NOMO-1 treated with dmso at 0.1 percent for 144 hours (cell line): ENCODE measurements around the gene NEDD8.

Source experiments
- DNase-seq: peaks from one replicate; lab custom pipeline; 2025; ENCODE audit not compliant: unreplicated experiment; lab: John Stamatoyannopoulos, UW

The NEDD8 gene

DNA sequence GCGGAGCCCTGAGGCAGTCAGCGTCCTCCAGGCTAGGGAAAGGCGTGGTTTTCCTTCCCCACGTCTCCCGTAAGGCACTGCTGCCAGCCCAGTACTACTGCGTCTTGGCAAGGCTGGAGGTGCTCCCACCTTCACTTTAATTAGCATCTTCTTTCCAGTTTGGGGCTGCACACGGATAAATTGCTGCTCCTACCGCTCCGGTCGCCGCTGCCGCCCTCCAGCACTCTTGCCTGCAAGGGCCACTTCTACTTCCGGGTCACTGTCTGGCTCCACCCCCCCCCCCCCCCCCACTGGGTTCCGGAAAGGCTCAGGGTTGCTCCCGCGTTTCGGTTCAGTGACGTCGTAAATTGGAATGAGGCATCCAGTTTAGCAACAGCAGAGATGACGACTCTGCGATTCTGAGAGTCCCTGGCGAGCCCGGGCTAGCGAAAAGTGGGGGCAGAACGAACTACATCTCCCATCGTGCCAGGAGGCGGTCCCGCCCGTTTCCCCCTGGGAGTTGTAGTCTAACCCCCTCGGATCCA lies at the start of gene NEDD8:
TSS of gene NEDD8 (minus strand) at position 247 of the 524 bp plus-strand sequence. CDS start at position 147, 100 bp downstream.
- DNase-seq = peak; percentile 91

DNA sequence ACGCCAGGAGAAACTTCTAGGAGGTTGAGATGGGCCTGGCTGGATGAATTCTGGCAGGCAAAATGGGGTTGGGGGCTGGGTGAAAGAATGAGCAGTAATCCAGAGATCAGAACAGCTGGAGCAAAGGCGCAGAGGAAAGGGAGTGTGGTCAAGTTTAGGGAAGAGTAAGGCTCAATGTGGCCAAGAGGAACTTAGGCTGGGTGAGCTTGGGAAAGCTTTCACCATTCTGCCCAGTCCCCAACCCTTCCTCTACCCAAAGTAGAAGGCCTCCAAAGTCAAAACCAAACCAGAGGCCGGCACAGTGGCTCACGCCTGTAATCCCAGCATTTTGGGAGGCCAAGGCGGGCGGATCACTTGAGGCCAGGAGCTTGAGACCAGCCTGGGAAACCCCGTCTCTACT lies 49.5 kb upstream of the NEDD8 start:
- DNase-seq = no peak

DNA sequence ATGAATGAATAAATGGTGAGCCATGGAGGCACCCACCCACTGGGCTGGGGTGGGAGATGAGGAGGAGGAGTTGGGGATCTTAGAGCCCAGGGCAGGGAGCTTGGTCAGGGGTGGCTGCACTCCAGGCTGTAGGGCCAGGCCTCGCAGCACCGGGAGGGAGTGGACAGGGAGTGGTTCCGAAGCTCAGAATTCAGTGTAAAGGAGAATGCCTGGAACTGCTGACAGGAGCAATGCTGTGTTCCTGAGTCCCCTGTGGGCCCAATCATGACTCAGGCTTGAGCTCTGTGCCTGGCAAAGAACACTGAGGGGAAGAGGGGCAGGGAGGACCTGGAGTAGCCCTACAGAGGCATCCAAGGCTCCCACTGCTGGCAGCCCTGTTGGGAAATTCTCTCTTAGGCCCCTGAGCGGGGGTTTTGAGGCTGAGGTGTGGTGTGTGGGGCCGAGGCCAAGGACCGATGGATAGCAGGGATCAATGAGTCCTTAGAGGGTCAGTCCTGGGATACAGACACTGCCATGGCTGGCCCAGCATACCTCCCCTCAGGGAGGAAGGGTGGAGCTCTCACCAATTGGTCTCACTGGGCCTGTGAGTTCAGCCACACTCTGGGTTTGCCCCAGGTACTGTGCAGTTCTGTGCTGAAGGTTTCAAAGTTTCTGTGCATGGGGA lies 48.8 kb upstream of the NEDD8 start:
- no peak for DNase-seq

DNA sequence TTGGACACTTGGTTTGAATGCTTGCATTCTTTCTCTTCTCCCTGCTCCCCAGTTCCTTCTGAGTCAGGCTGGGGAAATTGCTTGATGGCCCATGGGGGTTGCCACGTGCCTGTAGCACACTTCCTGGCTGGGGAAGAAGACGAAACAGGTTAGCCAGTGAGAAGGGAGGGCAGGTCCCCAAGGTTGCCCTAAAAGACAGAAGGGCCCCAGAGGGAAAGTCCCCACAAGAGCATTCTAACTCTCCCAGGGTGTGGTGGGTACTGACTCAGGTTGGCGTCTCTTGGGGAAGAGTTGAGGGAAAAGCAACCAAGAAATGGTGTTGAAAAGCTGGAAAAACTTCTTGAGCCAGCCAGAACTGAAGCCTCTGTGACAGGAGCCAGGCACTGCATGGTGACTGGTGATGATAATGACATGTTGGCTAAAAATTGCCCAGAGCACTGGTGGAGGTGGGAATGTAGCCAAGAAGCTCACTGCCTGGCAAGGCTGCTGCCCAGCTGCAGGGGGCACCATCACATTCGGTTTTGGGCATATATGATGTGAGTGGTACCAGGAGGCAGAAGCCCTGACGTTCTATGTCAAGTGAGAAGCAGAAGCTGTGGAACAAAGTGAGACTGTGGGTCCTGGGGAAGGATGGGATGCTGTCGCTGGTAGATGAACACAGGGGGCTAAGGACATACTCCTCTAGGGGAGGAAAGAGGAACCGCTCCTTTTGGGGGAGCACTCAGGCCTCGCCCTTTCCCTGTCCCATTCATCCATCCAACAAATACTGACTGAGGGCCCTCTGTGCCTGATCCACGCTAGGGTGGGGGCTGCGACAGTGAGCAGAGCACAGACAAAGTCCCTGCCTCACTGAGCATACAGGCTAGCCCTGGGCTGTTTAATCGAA lies 47.4 kb upstream of the NEDD8 start:
- DNase-seq = no peak

DNA sequence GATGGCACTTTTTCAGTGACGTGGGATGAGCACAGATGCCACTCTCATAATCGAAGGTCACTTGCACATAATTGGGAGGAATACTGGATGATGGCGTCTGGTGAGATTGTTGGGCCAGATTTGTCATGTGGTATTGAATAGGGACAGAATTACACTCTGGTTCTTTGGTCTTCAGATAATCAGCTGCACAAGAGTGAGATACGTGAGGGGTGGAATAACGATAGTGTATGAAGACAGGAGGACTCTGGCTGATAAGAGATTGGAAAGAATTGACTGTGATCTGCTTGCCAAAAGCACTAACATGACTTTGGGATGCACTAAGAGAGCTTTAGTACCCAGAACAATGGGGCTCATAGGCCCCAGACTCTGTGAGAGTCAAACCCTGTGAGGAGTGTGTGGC lies 46.3 kb upstream of the NEDD8 start:
- DNase-seq = no peak

DNA sequence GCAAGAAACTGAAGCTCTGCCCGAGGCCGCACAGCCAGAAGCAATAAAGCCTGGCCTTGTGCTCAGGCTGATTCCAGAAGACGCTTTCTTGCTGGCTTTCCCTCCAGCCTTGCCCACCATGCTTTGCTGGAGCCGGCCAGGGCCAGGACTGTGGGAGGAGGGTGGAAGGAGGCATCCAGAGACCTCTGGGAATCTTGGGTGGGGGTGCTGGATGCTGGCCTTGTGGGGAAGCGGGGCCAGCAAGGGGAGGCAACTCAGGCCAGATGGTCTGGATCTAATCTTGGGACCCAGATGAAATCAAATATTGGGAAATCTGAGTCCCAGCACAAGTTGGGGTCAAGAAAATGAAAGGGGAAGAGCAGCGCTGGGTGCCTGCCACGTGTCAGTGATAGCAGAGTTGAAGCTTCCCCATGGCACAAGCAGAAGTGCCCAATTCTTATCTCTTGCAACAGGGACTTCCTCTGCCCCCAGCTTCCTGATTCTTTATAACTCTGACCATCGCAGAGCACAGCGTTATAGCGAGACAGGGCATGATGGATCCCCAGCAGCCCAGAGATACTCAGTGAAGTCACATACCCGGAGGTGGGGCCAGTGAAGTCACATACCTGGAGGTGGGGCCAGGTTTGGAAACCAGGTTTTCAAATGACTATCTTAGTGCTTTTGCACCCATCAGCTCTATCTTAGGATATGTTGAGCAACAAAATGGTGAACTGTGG lies 45.6 kb upstream of the NEDD8 start:
- peak; percentile 82 for DNase-seq

DNA sequence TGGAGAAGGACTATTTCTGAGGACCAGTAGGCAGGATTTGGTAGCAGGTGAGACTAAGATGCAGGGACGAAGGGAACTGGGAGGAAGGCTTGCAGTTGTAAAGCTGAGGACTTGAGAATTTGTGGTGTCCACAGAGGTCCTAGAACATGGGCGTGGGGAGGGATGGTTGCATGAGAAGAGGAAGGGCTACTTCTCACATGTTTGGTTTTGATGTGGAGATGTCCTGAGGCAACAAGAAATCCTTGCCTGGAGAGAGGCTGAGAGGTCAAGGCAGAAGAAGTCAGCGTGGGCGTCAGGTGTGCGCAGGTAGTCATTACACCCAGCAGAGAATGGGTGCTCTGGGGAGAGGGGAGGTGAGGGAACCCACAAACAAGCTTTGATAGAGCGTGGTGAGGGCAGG lies 44.9 kb upstream of the NEDD8 start:
- DNase-seq = no peak

DNA sequence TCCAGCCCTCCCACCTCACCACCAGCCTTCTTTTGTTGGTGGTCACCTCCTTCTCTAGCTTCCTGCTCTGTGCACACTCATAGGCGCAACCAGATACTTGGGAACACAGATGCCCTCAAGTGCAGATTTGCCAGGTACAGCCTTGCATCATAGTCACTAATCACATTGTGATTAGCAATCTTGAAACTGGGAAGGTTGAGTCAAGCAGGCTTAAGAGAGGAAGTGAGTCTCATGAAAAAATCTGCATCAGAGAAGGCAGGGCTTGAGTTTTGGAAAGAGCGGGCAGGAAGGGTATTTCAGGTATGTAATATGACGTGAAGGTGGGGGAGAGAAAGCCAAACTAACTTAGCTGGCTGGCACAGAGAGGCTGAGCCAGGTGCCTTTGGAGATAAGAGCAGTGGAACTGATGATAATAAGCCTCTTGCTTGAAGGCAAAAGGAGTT lies 42.0 kb upstream of the NEDD8 start:
- DNase-seq = peak; percentile 82

DNA sequence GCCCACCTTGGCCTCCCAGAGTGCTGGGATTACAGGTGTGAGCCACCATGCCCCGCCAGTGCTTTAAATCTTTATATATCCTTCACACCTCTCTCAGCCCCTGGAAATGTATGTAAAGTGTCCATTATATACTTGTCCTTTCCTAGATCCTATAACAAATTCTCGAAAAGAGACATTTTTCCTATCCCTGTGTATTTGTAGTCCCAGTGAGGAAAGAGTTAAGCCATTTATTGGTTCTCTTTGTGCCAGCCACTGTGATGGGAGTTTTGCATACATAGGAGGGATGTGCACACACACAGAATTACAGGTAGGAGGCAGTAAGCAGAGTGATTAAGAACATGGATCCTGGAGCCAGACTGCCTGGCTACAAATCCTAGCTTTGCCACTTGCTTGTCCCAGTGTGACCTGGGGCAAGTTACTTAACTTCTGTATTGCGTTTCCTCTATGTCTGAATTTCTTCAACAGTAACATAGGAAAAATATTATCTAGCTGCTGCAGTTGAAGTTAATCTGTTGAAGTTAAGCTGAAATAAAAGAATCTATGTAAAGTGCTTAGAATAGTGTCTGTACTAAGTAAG lies 41.3 kb upstream of the NEDD8 start:
- no peak for DNase-seq

DNA sequence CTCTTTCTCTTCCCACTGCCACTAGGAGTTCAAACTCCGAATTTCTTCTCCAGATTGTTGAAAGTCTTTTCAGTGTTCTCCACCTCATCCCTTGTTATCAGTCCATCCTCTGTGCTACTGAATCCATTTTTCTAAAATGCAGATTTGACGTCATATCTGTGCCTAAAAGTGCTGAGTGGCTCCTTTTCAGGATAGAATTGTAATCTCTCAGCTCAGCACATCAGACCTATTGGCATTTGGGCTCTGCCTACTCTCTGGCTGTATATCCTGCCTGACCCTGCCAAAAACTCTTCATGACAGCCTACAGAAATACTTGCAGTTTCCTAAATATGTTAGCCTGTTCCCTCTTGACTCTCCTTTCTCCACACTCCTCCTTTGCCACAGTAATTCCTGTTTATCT lies 40.3 kb upstream of the NEDD8 start:
- DNase-seq = no peak

DNA sequence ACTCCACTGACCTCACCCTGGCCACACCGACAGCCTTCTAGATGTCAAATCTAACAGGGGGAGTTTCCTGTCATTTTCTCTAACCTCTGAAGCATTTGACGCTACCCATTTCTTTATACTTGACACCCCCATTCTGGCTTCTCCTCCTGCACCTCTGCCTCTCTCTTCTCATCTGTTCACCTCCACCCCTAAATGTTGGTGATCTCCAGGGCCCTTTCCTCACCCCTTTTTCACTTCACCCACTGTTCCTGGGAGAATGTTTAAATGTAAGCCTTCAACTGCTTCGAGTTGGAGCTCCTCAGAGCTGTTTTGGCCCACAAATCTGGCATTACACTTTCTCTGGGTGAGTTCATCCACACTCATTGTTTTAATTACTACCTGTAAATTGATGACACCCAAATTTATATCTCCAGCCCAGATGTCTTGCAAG lies 39.7 kb upstream of the NEDD8 start:
- DNase-seq = no peak

DNA sequence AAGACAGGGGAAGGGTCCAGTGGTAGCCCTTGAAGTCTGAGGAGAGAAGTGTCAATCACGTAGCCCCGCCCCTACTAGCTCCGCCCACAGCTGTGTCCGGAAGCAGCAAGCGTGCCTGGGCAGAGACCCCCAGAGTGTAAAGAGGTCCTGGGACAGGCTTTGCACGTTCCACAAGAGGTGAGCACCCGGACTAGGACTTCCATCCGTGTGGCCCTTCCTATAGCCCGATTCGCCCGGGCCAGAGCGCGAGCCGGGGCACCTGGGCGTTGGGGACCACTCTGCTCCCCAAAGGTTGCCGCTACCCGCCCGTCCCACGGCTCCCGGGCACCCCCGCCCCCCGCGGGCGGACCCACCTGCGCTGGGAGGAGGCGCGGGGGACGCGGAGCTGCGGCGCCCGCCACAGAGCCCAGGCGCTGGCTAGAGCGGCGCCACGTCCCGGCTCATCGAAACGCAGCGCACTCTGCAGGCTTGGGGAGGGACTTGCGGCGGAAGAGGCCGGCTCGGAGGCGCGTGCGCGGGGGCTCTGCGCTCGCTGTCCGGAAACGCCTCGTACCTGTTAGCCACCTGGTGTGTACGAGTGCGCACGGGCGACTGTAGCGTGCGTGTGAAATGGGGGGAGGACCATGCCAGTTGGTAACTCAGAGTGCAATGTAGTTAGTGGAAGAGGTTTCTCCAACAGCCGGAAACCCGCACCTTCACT lies 39.1 kb upstream of the NEDD8 start, which contains the start of gene RABGGTA:
TSS of gene RABGGTA (minus strand) at position 464 of the 700 bp plus-strand sequence. CDS start 482 bp downstream, outside the sequence.
- DNase-seq = peak; percentile 81

DNA sequence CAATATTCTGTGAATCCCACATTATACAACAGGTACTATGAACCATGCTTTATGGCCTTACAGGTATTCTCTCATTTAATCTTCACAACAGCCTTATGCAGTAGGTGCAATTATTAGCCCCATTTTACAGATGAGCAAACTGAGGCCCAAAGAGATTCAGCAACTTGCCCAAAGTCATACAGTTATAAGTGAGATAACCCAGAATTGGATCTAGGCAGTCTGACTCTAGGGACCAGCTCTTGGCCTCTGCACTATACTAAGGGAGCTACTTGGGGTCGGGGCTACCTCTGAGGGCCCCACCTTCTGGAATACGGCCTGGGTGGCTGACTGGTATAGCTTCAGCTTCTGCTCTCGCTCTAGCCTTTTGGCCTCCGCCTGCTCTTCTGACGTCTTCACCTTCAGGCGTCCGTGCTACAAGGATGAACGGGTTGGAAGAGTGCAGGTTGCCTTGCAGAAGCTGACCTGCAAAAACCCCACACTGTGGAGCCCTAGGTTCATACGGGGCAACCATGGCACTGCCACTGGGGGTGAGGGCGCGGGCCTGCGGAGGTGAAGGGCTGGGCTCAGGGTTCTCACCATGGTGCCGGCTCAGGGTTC lies 38.5 kb upstream of the NEDD8 start:
- DNase-seq = no peak

DNA sequence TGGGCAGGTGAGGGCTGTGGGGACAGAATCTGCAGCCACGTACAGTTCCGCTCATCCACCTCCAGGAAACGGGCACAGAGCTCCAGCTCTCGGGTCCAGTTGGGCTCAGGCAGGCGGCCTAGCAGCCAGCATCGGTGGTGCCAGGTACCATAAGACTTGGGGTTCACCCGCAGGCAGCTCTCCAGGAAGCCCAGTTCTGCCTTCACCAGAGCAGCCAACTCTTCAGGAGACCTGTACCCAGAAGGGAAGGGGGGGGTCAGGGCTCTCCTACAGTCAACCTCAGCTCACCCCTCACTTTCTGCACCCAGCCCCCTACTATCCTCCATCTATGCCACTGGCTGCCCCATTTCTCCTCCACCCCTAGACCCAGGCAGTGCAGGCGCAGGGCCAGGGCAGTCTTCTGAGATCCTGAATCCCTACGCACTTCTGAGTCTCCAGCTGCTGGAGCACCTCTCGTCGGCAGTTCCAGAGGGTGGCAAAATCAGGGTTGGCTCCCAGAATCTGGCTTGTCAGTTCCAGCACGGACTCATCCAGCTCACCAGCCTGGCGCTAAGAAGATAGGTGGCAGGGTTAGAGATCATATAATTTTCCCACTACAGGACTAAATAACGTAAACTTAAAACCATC lies 37.9 kb upstream of the NEDD8 start:
- no peak for DNase-seq

DNA sequence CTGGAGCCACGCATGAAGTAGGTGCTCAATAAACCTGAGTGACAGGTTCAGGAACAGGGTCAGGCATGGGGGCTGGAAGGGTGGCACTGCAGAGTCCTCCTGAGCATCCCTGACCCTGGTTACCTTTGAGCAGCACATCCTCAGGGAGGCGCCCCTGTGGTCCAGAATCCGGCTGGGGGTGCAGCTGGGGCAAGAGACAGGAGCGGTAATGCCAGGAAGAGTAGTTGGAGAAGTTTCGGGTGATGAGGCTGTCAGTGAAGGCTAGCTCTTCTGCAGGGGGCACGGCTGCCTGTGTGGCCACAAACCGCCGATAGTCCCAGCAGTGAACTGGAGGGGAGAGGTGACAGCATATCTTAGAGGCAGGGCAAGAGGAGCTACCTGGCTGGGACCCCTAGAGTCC lies 37.2 kb upstream of the NEDD8 start:
- no peak for DNase-seq

DNA sequence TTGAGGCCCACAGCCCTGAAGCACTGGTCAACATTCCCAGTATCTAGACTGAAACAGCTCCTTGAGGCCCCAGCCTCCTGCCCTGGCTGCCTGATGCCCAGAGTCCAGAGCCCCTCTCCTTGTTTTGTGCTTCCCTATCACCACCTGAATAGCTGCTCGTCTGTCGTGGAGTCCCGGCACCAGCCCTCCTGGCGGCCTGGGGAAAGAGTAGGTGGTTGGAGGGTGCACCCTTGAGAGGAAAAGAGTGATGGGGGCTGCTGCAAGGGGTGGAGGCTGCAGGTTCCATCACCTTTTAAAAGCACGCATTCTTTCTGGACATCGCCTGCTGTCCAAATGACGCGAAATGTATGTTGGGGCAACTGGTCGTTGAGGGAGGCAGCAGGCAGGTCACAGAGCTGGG lies 36.1 kb upstream of the NEDD8 start:
- no peak for DNase-seq

DNA sequence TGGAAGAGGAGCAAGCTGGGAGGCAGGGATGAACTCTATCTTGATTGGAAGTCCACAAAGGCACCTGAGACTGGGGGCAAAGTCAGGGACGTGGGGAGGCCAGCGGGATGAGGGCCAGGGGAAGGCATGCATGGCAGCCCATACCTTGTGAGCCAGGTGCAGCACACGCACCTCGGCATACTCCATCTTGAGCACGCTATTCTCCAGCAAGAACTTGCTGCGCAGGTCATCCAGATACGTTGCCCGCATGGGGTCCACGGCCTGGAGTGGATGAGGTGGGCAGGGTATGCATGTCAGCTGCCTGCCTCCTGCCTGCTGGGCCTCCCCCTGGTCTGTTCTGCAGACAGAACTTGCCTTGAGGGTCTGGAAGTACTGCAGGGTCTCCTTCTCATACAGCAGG lies 35.3 kb upstream of the NEDD8 start:
- DNase-seq = no peak

DNA sequence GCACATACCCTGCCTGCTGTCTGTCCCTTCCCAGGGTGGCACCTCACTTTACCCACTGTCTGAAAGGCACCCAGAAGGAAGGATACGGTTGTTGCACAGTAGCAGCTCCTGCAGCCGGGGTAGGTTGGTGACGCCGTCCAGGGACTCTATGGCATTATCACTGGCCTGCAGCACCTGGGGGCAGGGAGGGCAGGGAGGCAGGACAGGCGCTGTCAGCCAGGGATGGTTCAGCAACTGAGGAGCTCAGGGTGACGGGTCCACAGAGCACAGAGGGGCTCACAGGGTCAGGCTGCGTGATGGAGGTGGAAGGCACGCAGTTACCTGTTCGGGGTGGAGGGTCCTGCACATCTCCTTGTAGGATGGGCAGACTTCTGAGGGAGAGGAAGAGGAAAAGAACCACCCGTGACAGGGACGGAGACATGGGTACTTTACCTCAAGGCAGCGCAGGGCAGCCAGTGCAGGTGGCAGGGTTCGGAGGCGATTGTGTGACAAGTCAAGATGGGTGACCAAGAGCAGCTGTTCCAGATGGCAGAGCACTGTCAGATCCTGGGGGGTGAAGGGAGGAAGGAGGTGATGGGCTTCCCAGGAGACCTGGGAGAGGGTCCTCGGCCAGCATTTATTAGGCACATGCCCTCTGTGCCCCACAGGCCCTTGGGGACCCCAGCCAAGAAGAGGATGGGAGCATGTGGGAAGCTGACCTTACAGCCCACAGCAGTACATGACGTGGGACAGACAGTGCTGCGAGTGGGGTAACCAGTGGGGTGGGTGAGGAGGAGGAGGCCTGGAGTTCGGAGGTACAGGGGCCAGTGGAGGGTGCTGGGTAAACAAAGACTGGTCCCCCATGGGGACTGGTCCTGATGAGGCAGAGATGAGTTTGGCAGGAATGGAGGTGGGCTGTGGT lies 34.4 kb upstream of the NEDD8 start:
- DNase-seq = no peak
